Neutrophil (primary cell): ENCODE measurements around the gene UNC5B.

Source experiments
- H3K27ac ChIP-seq: fragments of 200-600 bp; sonication (generic); 2 replicates; pipeline ENCODE4 v1.5.1; 2016; ENCODE audit warnings: mild to moderate bottlenecking, moderate library complexity
- H3K27me3 ChIP-seq: fragments of 200-600 bp; sonication (generic); 2 replicates; pipeline ENCODE4 v1.6.0; 2016; ENCODE audit warnings: mild to moderate bottlenecking
- H3K36me3 ChIP-seq: fragments of 200-600 bp; sonication (generic); 2 replicates; pipeline ENCODE4 v1.5.1; 2017
- H3K4me1 ChIP-seq, 2 experiments: fragments of 200-600 bp in 1 of 2; sonication (generic) in 1 of 2; 1 replicate in 1 of 2; 2 replicates in 1 of 2; pipeline versions ENCODE4 v1.5.1 to v1.6.1; 2013 to 2016; ENCODE audit warnings: low read depth in 1 of 2, low read length in 1 of 2, mild to moderate bottlenecking in 1 of 2, moderate library complexity in 1 of 2; ENCODE audit not compliant: control insufficient read depth in 1 of 2, insufficient read depth in 1 of 2
- H3K4me3 ChIP-seq, 2 experiments: fragments of 200-600 bp in 1 of 2; sonication (generic) in 1 of 2; 1 replicate in 1 of 2; 2 replicates in 1 of 2; pipeline ENCODE4 v1.5.1; 2013 to 2016; ENCODE audit warnings: low read depth in 1 of 2, low read length in 1 of 2, mild to moderate bottlenecking in 1 of 2, moderate library complexity in 1 of 2
- H3K9me3 ChIP-seq: fragments of 200-600 bp; sonication (generic); 2 replicates; pipeline ENCODE4 v1.5.1; 2016
- TF ChIP-seq, protein P1 (sequence below): fragments of 200-600 bp; sonication (generic); IDR thresholded peaks from 2 replicates; pipeline ENCODE4 v1.5.1; 2016; ENCODE audit warnings: antibody characterized with exemption

Gene UNC5B

DNA sequence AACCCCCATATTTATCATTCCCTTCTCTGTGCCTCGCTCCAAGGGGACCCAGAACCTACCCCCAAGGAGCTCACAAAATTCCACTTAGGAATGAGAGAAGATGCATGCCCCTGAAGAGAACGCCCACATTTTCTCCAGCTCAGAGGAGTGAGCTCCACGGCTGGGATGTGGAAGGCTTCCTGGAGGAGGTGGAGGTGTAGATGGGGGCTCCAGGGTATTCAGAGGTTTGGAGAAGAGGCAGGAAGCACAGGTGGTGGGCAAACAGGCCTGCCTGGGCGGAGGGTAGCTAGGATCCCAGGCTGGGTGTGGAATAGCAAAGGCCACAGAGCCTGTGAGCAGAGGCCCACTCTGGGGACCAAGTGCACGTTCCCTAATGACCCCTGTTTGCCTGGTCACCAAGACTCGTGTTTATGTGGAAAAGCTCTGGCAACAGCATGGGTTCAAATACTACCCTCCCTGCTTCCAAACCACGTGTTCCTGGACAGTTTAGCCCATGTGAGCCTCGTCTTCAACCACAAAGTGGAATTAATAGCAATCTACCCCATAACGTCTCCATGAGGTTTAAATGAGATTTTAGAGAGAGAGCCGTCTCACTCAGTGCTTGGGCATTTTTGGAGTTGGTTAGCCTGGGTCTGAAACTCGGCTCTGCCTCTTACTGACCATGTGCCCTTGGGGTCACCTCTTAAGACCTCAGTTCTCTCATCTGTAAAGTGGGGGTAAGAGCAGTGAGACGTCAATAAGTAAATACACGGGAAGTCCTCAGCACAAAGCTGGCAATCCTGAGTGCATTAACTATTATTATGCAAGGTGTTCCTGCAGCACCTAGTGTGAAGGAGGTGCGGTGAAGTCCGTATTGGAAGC lies 24.7 kb downstream of the UNC5B start:
- TF ChIP-seq, protein P1, sequence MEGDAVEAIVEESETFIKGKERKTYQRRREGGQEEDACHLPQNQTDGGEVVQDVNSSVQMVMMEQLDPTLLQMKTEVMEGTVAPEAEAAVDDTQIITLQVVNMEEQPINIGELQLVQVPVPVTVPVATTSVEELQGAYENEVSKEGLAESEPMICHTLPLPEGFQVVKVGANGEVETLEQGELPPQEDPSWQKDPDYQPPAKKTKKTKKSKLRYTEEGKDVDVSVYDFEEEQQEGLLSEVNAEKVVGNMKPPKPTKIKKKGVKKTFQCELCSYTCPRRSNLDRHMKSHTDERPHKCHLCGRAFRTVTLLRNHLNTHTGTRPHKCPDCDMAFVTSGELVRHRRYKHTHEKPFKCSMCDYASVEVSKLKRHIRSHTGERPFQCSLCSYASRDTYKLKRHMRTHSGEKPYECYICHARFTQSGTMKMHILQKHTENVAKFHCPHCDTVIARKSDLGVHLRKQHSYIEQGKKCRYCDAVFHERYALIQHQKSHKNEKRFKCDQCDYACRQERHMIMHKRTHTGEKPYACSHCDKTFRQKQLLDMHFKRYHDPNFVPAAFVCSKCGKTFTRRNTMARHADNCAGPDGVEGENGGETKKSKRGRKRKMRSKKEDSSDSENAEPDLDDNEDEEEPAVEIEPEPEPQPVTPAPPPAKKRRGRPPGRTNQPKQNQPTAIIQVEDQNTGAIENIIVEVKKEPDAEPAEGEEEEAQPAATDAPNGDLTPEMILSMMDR, result no peak
- Histone ChIP-seq H3K36me3 (no peaks in the 10 kb centered on the region), H3K27ac (no peak overlapping the region), H3K9me3 (no peaks in the 10 kb centered on the region), H3K4me3 (no peak overlapping the region), H3K4me1 (peaks cover 0 to 26% of the 10 kb centered on the region in 2 experiments), H3K27me3 (no peaks in the 10 kb centered on the region)

GRCh38 chr10:71237843-71238623 lies 25.7 kb downstream of the UNC5B start:
- Histone ChIP-seq H3K4me3 (no peak overlapping the region), H3K36me3 (no peaks in the 10 kb centered on the region), H3K4me1 (peaks cover 0 to 26% of the 10 kb centered on the region in 2 experiments), H3K27me3 (no peaks in the 10 kb centered on the region), H3K9me3 (no peaks in the 10 kb centered on the region), H3K27ac (no peak overlapping the region)
- TF ChIP-seq, protein P1, result no peak

- Histone ChIP-seq H3K27ac (no peak overlapping the region), H3K4me3 (no peak overlapping the region), H3K36me3 (no peaks in the 10 kb centered on the region), H3K9me3 (no peaks in the 10 kb centered on the region), H3K4me1 (peaks cover 0 to 22% of the 10 kb centered on the region in 2 experiments), H3K27me3 (peaks cover 3% of the 10 kb centered on the region)
- TF ChIP-seq, protein P1, result no peak
These were observed 26.3 kb downstream of the UNC5B start for GRCh38 chr10:71238626-71239025.

- H3K4me1 ChIP-seq, result peaks cover 0 to 15% of the 10 kb centered on the region in 2 experiments
- TF ChIP-seq, protein P1, result no peak
- H3K27me3 ChIP-seq, result peaks cover 10% of the 10 kb centered on the region
- no peaks in the 10 kb centered on the region for H3K36me3 ChIP-seq
- no peak overlapping the region for H3K4me3 ChIP-seq
- no peaks in the 10 kb centered on the region for H3K9me3 ChIP-seq
- no peak overlapping the region for H3K27ac ChIP-seq
These were observed 27.0 kb downstream of the UNC5B start for GRCh38 chr10:71239131-71239915.
